Stimulated activated CD8-positive, alpha-beta memory T cell treated with anti-CD3 and anti-CD28 coated beads, Interleukin-15, amount 100 ng/mL, for 4 hours (primary cell): Measurements from ENCODE around the gene BLCAP.
"Not testable (repeated sequence)": the region's sequence is repeated elsewhere in the genome, so short reads cannot be mapped to it uniquely, and the experiment has no call there.

Source experiments
- DNase-seq, 2 donors: peaks; one replicate each; pipeline ENCODE4 v3.0.0-alpha.2; 2020; ENCODE audit warnings: low read depth in 2 of 2

BLCAP gene, protein sequence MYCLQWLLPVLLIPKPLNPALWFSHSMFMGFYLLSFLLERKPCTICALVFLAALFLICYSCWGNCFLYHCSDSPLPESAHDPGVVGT

DNA sequence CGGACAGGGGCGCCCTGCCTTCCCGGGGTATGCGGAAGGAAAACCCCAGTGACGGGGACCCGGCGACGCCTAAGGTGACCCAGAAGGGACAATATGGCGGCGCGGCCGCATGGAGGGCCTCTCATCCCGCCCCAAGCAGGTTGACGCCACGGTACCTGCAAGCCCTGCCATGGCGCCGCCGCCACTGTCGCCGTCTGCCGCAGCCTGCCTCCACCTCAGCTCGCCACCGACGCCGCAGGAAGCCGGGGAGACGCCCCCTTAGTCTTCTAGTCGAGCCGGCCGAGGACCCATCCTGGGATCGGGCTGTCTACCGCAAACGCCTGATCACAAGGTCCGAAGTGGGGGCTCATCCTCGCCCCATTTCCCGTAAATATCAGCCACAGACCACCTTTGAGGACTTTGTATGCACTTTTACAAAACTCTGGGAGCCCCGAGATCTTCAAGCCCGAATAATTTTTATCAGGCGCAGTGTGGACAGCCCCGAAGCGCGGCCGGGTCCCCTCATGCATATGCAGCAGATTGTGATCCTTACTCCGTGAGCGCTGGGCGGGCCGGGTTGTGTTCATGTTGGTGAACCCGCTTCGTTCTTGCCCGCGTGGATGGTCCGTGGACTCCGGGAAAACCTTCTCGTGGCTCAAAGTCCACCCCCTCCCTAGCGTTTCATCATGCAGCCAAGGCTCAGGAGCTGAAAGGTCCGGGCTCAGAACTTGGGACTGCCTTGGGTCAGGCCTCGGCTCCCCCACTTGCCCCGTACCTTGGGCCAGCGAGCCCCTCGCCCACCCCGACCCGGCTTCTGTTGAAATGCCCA is at the start of gene BLCAP:
Gene BLCAP (minus strand): TSS at position 239 of the 808 bp plus-strand sequence. CDS start 8,702 bp downstream, outside the sequence.
- peak; percentile 76 to 86 for DNase-seq

DNA sequence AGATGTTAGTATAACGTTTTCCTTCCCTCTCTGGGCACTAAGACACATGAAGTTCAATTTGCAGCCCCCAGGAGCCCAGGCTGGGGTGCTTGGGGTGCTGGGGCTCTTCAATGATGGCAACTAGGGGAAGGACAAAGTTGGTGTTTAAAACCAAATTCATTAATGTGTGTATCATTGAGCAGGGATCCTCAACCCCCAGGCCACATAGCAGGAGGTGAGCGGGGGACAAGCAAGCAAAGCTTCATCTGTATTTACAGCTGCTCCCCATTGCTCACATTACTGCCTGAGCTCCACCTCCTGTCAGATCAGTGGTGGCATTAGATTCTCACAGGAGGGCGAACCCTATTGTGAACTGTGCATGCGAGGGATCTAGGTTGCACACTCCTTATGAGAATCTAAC is 49.8 kb upstream of the BLCAP start:
- not testable (repeated sequence) for DNase-seq

DNA sequence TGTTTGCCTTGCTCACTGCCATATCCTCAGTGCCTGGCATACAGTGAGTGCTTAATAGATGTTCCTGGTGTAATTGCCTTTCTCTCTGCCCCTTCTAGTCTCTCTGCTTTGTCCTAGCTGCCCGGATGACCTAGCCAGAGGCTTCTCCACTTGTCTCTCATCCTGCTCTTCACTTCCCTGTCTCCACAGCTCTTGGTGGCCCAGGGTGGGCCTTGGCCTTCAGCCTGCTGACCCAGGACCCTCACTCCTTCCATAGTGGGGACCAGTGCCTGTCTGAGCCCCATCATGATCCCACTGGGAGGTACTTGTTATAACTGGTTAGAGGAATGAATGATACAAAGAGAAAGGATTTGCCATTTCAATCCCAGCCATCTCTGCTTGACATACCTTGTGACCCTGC is 49.2 kb upstream of the BLCAP start:
- DNase-seq: no peak

DNA sequence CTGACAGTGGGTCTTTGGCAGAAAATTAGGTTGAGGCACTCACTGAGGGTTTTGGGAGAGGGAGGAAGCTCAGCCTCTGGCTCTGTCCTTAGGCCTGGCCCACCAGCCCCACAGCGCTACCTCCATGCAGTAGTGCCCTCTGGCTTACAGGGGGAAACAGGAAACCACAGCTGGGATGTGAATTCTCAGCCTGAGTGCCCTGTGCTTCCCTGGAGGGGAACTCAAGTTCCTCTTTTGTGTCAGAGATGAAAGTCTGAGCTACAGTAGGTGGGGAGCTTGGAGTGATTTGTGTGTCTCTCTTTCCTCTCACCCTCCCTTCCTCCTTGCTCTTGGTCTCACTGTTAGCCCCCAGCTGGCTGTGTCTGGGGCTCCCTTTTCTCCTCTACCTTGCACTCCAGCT is 48.2 kb upstream of the BLCAP start:
- no peak for DNase-seq

DNA sequence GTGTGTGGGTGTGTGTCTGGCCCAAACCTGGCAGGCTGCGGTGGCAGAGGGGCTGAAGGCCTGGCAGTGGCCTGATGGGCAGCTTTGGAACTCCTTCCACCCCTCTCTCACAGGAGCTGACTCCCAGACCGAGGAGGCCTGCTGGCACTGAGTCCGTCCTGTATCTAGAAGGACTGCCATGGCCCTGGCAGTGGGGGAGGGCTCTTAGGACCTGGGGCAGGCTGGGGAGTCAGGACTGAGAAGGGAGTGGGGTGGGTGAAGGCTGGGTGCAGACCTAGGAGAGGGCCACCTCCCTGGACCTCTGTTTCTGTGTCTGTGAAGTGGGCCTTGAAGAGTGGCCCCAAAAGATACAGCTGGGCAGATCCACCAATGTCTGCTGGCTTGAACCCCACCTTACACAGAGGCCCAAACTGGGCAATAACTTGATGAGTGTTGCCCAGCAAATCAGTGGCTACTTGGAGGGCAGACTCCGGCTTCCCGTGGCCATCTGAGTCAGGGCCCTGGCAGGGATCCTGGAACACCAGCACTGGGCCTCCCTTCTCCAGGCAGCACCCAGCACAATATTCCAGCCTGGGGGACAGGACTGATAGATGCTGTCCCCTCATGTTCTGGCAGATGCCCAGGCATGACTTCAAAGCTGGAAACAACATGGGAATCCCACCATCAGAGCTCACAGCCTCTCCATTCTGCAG is 46.7 kb upstream of the BLCAP start:
- no peak for DNase-seq

DNA sequence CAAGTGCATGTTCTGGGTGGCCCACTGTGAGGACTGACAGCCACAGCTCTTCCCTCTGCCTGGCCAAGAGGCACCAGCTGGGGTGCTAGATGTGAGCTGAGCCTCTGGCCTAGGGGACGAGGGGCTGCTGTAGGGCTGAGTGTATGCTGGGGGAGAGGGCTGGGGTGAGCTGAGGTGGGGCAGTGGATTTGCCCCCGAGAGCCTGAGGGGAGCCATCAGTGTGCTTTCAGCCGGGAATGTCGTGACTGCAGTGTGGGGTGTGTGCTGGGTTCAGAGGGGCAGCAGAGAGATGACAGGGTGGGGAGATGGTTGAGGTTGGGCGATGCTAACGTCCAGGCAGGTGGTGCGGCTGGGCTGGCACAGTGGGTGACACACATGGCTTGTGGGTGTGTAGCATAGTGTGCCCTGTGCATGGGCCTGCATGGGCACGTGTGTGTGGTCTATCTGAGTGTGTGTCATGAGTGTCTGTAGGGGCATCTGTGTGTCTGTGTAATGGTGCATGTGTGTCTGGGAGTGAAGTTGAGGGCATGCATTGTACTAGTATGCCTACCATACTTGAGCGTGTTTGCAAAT is 46.0 kb upstream of the BLCAP start:
- no peak for DNase-seq

DNA sequence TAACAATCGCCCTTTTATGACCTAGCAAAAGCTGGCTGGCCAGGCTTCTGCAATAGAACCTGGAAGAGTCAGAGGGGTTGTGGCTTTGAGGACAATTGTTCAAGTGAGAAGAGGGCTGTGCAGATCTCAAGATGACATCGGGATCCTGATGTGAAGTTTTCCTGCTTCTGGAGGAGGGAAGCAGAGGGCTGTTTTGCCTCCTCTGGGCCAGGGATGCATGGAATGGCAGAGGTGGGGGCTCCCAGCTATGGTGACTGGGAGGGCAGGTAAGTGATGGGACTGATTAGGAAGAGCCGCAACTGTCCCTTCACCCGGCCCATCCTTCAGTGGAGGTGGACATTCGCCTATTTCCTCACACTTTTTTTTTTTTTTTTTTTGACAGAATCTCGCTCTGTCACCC is 43.4 kb upstream of the BLCAP start:
- no peak for DNase-seq

DNA sequence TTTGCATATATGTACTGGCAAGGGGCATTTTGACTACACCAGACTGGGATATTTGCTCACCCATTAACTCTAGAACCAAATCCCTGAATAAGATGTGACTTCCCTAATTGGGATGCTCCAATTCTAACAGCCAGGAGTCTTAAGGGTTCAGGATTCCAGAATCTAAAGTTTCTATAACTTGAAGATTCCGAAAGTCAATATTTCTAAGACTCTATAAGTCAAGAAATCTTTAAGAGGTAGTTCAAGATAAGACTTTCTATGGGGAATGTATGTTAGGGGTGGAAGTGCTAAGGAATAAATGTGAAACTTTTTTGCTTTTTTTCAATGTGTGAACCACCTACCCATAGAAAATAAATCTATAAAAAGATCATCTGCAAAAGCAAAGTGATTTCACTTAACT is 42.7 kb upstream of the BLCAP start:
- no peak for DNase-seq

DNA sequence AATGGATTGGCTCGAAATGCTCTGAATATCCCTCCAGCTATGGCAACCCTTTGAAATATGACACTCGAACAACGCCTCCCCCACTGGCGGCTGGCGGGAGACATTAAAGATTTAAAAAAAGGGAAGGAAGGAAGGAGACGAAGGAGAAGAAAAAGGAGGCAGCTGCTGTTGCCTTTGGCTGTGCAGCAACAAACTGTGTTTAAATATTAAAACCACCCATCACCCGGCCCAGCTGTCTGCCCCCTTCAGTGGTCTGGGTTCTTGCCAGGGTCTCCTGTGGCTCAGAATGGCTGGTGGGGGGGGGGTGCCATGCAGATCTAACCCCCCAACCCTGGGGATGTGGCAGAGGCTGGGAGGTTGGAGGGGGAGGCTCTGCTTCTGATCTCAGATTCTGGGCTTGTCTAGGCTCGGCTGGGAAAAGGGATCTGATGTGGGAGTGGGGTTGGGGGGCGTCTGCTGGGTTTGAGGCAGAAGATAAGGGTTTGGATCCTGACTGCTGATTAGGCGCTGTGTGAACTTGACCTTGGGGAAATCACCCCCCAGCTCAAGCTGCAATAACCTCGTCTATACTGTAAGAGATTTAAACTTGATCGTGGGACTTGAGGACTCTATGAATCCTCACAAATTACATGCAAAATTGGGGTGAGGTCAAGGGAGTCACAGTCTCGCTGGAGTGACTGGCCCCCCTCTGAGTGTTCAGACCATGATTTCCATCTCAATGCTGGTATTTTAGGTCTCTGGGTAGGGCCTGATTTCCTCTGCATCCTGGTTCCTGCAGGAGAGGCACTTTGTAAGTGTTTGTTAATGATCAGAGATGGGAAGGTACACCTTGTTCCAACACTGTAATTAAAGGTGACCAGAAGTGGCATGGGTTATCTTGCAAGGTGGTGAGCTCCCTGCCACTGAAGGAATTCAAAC is 40.3 kb upstream of the BLCAP start:
- DNase-seq: no peak

DNA sequence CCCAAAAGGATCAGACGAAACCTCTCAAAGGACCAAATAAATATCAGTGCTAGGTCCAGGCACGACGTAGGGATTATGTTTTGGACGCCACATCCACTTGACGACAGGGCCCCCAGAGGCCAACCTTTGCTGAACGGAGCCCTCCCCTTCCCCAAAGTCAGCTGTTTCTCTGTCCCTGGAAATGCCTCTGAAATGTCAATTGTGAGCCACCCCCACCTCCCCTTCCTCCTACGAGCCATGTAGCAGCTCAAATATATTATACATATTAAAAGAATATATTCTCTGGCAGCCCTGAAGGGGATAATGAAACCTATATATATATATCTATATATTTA is 39.6 kb upstream of the BLCAP start:
- DNase-seq: no peak

DNA sequence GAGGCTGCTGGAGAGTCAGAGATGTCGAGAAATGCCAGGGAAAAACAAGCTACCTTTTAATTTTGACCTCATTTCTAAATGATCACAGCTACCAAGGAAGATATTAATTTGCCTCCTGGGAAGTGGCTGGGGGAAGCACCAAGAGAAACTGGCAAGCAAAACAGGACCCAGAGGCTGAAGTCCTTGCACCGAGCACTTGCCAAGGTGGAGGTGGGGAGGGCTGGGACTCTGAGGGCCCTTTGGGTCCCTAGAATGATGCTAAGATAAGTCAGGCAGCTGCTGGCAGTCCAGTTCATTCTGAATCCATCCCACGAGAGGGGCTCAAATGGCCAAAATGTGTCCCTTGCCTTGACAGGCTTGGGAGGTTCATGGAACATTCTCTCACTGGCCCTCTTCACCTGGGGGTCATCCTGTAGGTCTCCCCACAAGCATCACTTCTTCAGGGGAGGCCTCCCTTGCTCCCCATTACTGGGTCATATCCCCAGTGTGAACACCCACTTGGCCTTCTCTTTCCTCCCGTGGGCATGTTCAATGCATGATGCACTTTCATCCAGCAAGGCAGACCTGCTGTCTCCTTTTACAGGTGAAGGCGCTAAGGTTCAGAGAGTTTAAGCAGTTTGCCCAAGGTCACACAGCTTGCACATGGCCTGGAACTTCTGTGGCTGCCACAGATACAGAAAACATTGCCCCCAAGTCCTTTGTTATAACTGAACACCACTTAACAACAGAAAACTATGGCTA is 39.1 kb upstream of the BLCAP start:
- no peak for DNase-seq

DNA sequence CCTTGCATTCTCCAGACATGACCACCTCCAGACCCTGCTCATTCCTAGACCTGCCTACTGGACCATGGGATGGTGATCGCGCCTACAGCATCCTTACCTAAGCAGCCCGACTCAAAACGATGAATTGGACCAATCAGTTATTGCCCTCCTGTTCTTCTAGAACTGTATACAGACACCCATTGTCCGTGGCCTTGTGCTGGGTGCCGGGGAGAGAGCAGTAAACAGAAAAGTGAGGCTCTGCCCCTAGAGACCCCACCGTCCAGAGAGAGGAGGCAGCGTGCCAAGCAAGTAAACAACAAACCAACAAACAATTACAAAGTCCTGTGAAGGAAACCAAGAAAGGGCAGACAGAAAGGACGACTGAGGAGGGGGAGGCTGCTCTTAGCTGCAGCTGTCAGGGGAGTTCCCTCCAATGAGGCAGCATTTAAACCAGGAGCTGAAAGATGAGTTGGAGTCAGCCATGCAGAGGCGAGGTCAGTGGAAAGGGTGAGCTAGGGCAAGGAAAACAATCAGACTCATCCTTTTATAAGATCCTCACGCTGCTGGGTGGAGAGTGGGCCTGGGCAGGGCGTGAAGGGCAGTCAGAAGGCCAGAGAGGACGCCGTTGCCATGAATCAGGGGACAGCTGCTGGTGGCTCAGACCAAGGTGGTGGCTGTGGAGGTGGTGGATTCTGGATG is 37.6 kb upstream of the BLCAP start:
- no peak for DNase-seq

DNA sequence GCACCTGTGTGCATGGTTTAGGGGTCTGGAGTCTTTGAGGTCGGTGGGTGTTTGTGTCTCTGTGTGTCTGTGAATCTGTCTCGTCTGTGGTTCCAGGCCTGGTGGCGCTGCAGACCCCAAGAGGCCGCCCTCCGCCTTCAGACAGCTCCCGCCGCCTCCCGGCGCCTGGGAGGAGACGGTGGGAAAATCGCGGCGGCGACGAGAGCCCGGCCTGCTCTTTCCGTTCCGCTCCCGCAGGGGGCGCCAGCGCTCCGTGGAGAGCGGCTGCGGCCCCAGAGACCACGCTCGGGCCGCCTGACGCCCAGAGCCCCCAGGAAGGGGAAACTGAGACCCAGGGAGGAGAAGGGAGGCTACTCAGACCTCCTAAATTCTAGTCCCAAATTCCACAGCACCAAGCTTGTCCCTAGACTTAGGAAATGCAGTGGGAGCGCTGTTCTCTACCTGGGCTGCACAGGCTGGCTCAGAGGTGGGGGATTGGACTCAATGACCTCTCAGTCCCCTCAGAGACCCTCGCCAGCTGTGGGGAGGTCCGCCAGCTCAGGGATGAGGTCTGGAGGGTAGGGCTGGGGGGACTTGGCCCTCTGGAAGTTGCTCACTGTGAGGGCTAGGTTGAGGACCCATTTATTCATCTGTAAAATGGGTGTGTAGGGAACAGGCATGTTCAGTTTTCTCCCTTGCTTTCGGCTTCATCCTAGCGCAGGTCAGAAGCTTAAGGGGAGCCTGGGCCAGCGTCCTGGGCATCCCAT is 36.9 kb upstream of the BLCAP start:
- DNase-seq: no peak

DNA sequence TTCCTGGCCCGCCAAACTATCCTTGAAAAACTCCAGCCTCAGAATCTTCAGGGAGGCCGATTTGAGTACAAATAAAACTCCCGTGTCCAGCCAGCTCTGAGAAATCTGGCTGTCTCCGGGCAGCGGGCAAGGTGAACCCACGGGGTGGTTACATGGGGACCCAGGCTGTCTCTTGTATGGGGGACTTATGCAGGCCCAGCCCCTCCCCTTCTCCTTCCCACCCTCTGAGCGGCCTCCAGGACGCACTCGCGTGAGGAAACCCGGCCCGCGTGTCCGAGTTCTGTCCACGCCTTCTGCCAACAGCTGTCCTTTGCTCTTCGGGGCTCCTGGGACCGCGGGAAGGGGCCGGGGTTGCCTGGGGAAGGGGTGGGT is 36.3 kb upstream of the BLCAP start:
- DNase-seq: no peak

DNA sequence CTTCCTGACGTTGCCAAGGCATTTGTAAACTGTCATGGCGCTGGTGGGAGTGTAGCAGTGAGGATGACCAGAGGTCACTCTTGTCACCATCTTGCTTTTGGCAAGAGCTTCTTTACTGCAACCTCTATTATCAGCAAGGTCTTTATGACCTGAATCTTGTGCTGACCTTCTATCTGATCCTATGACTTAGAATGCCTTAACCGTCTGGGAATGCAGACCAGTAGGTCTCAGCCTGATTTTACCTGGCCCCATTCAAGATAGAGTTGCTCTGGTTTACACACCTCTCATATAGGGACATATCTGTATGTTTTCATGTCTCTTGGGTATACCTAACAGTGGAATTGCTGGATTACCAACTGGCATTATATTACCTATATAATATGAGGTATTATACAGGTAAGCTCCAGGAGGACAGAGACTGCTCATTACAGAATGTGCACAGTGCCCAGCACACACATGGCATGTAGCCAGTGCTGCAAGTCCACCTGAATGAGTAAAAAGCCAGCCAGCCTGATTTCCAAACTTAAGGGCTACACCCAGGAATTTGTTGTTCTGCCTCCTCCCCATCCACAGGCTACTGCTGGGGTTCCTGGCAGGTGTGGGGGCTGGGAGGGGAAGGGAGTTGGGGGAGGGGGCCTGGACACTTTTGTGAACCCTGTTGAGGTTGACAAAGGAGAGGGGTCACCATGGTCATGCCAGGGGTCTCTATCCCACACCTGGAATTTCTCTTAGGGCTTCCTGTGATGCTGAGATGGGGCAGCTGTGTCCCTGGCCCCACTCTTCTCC is 35.2 kb upstream of the BLCAP start:
- no peak for DNase-seq

DNA sequence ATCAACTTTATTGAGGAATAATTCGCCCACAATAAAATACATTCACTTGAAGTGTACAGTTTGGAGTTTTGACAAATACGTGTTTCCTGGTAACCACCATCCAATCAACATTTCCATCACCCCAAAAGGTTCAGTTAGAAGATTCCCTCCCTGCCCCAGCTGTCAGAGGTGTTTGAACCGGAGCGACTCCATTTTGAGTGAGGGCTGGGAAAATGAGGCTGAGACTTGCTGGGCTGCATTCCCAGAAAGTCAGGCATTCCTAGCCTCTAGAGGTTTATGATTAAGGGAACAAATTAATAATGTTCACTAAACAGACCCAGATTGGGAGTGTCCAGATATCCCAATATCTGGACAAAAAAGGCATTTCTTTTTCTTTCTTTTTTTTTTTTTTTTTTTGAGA is 33.0 kb upstream of the BLCAP start:
- no peak for DNase-seq

DNA sequence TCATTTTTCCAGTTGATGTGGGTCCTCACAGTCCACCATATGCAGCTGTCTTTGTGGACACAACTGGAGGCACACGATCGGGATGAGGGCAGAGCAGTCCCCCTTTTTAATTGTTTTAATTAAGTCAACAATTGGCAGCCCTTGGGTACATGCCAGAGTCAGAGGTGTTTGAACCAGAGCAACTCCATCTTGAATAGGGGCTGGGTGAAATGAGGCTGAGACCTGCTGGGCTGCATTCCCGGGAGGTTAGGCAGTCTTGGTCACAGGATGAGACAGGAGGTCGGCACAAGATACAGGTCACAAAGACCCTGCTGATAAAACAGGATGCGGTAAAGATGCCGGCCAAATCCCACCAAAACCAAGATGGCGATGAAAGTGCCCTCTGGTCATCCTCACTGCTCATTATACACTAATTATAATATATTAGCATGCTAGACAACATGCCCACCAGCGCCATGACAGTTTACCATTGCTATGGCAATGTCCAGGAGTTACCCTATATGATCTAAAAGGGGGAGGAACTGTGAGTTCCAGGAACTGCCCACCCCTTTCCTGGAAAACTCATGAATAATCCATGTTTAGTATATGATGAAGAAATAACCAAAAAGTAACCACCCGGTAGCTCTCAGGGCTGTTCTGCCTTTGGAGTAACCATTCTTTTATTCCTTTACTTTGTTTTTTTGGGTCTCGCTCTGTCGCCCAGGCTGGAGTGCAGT is 31.8 kb upstream of the BLCAP start:
- DNase-seq: no peak

DNA sequence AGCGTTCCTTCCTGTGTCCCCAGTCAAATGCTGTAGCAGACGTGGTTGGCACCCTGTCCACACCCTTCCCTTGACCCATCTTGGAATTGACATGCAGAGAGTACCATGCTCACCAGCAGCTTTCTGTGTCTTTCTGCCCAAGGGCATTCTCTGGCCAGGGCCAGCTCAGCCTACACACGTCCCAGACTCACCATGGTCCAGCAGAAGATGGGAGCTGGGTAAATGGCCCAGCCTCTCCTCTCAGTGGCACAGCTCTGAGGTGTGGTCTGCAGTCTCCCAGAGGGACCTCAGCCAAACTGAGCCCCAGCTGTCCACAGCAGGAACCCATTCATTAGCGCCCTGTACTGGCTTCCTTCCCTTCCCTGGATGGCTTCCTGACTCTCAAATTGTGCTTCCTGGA is 31.1 kb upstream of the BLCAP start:
- no peak for DNase-seq

DNA sequence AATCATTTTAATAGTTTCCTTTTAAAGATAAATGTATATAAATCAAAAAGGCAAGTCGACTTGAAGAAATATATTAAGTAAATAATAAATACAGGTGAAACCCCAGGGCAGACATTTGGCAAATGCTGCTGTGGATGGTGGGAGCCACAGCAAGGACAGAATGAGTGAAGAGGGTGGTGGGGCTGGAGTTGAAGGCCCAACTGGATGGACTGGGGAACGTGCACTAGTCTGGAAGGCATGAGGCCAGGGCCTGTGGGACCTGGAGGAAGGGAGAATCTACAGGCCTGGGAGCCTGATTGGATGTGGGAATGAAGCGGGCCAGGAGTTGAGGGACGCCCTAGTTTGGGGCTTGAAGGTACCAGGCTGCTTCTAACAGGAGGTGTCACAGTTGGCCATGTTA is 30.6 kb upstream of the BLCAP start:
- no peak for DNase-seq
